Suprapubic skin (tissue), 3 donors: ENCODE results near the gene EPHA6.

Experiments used
- CTCF ChIP-seq, 2 donors: fragments of 200-600 bp in 1 of 2; fragments of 450-650 bp in 1 of 2; sonication (generic) in 1 of 2; IDR thresholded peaks; one replicate each; pipeline ENCODE4 v1.5.1; 2016 to 2019; ENCODE audit warnings: antibody characterized with exemption in 2 of 2, mild to moderate bottlenecking in 1 of 2, moderate library complexity in 1 of 2
- EP300 ChIP-seq: sonication (generic); formaldehyde crosslinking; IDR thresholded peaks from one replicate; pipeline ENCODE4 v1.6.1; 2017; ENCODE audit warnings: antibody characterized with exemption
- POLR2A ChIP-seq, 2 donors: fragments of 450-650 bp; IDR thresholded peaks; one replicate each; pipeline ENCODE4 v1.6.1; 2017; ENCODE audit warnings: antibody characterized with exemption in 2 of 2, mild to moderate bottlenecking in 2 of 2, moderate library complexity in 2 of 2

GRCh38 chr3:97264180-97264579, 449.8 kb downstream of the EPHA6 start:
- no peak for TF ChIP-seq CTCF (IDR thresholded peaks at IDR 0.05)
- no peak for TF ChIP-seq POLR2A (IDR thresholded peaks at IDR 0.05)
- no peak for TF ChIP-seq EP300
